HG02943 (cell line): ENCODE results near the gene SLC7A7.
"Not testable (repeated sequence)": the region's sequence is repeated elsewhere in the genome, so short reads cannot be mapped to it uniquely, and the experiment has no call there.

Experiments
- ATAC-seq: cut with Tn5 transposase; IDR thresholded peaks from one replicate; pipeline ENCODE4 v1.9.1; 2021; ENCODE audit warnings: mild to moderate bottlenecking, low read depth, moderate library complexity; ENCODE audit not compliant: unreplicated experiment

The SLC7A7 gene

GRCh38 chr14:22764382-22764781, 50.9 kb downstream of the SLC7A7 start:
- no peak for ATAC-seq

GRCh38 chr14:22761734-22762133, 53.5 kb downstream of the SLC7A7 start:
- ATAC-seq = no peak

DNA sequence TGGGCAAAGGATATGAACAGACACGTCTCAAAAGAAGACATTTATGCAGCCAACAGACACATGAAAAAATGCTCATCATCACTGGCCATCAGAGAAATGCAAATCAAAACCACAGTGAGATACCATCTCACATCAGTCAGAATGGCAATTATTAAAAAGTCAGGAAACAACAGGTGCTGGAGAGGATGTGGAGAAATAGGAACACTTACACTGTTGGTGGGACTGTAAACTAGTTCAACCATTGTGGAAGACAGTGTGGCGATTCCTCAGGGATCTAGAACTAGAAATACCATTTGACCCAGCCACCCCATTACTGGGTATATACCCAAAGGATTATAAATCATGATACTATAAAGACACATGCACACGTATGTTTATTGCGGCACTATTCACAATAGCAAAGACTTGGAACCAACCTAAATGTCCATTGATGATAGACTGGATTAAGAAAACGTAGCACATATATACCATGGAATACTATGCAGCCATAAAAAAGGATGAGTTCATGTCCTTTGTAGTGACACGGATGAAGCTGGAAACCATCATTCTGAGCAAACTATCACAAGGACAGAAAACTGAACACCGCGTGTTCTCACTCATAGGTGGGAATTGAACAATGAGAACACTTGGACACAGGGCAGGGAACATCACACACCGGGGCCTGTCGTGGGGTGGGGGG, 57.1 kb downstream of the SLC7A7 start:
- ATAC-seq = not testable (repeated sequence)

- ATAC-seq = no peak
Observed at GRCh38 chr14:22753586-22753985, 61.6 kb downstream of the SLC7A7 start.

- no peak for ATAC-seq
Observed at GRCh38 chr14:22752422-22752821, 62.8 kb downstream of the SLC7A7 start.

GRCh38 chr14:22748631-22749068, 66.6 kb downstream of the SLC7A7 start:
- no peak for ATAC-seq

GRCh38 chr14:22748206-22748605, 67.0 kb downstream of the SLC7A7 start:
- no peak for ATAC-seq

DNA sequence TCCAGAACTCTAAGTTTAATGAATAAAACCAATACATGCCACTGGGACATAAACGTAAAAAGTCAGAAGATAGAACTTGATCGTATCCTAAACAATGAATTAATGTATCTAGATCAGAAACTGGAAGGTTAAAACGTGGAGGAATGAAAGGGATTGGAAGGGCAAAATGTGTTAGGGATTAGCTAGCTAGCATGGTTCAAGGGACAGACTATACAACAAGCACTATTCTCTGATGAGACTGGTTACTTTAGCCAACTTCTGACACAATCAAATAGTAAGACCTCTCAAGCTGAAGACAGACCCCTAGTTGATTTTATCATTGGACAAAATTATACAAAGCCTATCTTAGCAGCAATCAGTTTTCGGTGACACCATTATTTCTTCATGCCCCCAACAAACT, 67.5 kb downstream of the SLC7A7 start:
- ATAC-seq = no peak

DNA sequence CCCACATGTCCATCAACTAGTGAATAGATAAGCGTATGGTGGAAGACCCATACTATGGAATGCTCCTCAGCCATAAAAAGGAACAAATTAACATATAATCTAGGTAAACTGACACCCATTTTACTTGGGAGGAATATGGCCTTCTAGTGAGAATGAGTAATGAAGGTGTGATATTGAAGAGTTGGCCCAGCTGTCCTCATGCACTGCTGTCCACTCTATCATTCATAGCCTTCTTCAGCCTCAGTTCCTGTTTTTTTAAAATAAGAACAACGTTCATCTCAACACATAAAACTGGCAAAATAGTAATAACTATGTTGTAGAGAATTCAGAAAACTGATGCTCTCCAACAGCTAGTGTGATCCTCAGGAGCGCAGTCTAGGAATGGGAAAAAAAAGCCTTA, 75.2 kb downstream of the SLC7A7 start:
- no peak for ATAC-seq

DNA sequence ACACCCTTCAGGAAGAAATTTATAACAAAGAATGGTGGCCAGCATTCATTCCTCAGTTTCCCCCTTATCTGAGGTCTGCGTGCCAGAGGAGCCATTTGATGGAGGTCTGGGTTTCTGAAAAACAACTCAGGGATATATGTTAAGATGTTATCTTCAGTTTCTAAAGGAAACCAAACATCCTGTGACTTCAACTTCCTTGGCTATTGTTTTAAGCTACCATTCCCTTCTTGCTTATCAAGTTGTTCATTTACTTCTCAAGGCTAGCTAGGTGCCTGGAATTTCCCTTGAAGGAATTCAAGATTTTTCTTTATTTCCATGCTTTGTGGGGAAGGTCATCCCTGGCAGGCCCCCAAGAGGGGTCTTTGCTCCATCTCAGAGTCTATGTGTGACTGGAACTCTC, 75.8 kb downstream of the SLC7A7 start:
- no peak for ATAC-seq

DNA sequence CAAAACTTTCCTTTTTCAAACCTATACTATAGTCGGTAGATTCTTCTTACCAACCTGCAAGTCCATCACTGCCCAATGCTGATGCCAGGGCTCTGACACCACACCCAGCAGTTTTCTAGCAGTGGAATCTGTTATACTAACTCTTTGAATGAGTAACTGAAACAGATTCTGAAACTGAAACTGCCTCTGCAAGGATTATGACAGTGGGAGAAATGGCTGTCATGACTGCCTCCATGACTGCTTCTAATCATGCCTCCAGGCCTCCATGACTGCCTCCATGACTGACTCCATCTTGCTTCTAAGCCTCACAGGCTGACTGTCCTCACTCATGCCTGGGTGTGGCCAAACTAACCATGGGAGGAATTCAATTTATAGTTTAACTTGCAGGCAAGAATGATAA, 78.2 kb downstream of the SLC7A7 start:
- ATAC-seq = no peak

- not testable (repeated sequence) for ATAC-seq
Observed at GRCh38 chr14:22736384-22736783, 78.9 kb downstream of the SLC7A7 start.

GRCh38 chr14:22735096-22735495, 80.1 kb downstream of the SLC7A7 start:
- ATAC-seq = no peak

GRCh38 chr14:22733829-22734228, 81.4 kb downstream of the SLC7A7 start:
- no peak for ATAC-seq

DNA sequence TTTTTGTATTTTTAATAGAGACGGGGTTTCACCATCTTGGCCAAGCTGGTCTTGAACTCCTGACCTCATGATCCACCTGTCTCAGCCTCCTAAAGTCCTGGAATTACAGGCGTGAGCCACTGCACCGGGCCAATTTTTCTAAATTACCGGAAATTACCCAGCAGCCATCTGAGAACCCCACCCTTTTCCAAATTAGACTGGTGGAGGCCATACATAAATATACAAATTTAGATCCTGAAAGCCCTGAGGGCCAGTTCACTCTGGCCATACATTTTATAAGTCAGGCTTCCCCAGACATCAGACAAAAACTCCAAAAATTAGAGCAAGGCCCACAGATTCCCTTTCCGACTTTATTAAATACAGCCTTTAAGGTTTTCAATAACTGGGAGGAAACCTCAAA, 83.2 kb downstream of the SLC7A7 start:
- not testable (repeated sequence) for ATAC-seq

- ATAC-seq = no peak
Observed at GRCh38 chr14:22726012-22726411, 89.2 kb downstream of the SLC7A7 start.

- ATAC-seq = not testable (repeated sequence)
Observed at GRCh38 chr14:22725374-22725773, 89.9 kb downstream of the SLC7A7 start.

DNA sequence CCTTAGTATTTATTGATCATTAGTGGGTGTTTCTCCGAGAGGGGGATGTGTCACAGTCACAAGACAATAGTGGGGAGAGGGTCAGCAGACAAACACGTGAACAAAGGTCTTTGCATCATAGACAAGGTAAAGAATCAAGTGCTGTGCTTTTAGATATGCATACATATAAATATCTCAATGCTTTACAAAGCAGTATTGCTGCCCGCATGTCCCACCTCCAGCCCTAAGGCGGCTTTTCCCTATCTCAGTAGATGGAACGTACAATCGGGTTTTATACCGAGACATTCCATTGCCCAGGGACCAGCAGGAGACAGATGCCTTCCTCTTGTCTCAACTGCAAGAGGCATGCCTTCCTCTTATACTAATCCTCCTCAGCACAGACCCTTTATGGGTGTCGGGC, 90.4 kb downstream of the SLC7A7 start:
- not testable (repeated sequence) for ATAC-seq

- no peak for ATAC-seq
Observed at GRCh38 chr14:22723815-22724214, 91.4 kb downstream of the SLC7A7 start.
